Activated CD4-positive, alpha-beta T cell treated with anti-CD3 and anti-CD28 coated beads, Interleukin-2, amount 50 U/mL, for 24 hours (primary cell): ENCODE data around the gene ITSN1.

Experiments
- DNase-seq, 2 donors: peaks; one replicate each; pipeline ENCODE4 v3.0.0-alpha.2; 2020; ENCODE audit warnings: low read depth in 1 of 2, low spot score in 1 of 2

The ITSN1 gene

DNA sequence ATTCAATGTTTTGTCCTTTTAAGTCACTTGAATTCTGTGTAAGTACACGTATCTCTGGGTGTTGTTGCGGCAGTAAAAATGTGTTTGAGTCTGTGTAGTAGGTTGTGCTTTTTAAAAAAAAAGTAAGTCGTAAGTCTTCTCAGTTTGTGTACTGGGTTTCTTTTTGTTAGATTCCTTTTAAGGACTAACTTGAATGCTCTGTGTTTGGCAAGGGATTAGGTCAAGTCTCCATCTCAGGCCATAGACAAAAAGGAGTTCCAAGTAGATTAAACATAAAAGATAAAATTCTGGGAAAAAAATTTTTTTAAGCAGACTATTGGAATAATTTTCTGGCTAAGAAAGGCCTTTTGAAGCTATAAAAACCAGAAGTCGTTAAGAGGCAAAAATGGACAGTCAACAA is 160.2 kb downstream of the ITSN1 start:
- DNase-seq = no peak

DNA sequence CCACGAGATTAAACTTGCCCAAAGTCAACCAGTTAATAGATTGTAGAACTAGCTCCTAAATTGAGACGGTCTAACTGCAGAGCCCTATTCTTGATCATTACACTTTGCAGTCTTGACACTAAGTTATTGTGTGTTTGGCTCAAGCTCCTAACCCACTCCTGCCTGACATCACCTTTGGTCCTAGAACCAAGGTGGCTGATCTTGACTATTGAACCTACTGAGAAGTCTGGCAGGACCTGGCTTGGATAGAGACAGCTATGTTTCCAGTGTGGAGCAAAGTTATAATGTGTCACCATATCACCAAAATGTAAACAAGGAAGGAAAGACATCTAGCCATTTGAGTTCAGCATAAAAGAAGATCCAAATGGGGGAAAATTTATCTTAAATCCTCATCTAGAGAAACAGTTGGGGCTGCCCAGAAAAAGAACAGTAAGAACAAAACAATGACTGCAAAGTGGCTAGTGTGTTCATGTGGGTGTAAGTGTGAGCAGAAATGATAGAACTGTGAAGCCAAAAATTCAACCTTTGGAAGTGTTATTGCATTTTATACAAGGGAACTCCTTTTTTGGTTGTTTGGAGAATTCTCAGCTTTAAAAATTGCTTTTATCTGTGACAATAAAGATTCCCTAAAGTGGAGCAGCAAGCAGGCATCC is 166.5 kb downstream of the ITSN1 start:
- no peak for DNase-seq

DNA sequence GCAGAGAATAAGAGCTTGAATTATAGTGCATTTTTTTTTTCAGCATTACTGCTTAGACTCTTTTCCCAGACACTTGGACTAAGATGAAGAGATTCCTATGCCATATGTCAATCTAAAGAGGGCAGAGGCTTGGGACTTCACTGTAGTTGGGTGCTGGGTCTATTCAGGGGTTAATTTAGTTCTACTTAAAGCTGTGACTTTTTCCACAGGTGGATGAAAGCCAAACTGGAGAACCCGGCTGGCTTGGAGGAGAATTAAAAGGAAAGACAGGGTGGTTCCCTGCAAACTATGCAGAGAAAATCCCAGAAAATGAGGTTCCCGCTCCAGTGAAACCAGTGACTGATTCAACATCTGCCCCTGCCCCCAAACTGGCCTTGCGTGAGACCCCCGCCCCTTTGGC is 168.5 kb downstream of the ITSN1 start:
- DNase-seq = no peak

DNA sequence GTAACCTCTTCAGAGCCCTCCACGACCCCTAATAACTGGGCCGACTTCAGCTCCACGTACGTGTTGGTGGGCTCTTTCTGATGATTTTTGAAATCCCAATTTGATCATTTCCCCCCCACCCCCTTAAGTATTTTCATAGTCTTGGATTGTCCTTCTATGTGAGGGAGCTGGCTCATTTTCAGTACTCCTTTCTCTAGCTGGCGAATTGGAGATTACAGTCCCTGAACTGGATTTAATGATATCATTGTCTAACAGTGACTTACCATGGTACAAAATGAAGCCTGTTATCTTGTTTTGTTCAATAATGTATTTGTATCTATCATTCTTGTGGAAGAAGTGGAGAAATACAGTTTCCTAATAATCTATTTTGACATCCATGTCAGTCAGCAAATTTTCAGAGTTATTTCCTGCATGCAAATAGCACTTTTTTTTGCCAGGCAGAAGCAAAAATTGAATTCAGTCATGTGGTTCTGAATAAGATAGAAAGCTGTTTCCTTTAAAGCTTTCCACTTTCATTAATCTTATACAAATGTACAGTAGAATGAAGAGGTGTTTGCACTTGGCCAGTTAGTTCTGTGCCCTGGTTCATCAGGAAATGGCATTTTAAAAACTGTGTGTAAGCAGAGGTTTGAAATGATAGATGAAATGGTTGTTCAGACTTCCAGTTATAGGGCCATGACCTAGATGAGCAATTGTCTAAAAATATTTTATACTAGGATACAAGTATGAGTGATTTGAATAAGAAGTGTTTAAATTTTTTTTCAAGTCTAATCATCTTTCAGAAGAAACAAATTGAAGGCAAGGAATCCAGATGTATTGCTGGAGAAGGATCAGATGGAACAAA is 169.1 kb downstream of the ITSN1 start:
- DNase-seq = no peak

DNA sequence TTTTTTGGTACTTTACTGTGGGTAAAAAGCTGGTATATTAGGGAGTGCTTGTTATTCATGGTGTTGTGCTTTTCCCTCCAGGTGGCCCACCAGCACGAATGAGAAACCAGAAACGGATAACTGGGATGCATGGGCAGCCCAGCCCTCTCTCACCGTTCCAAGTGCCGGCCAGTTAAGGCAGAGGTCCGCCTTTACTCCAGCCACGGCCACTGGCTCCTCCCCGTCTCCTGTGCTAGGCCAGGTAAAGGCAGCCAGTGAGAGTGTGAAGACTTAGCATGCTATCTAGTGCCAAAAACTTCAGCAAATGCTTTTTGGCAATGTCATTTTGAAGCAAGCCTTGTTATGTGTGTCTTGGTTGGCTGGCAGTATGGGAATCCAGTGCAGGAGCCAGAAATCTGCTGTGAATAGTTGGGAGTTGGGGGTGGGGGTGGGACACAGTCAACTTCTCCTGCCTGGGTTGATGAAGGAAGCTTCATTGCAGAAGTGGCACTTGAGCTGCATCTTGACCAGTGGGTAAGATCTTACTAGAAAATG is 171.6 kb downstream of the ITSN1 start:
- no peak for DNase-seq

DNA sequence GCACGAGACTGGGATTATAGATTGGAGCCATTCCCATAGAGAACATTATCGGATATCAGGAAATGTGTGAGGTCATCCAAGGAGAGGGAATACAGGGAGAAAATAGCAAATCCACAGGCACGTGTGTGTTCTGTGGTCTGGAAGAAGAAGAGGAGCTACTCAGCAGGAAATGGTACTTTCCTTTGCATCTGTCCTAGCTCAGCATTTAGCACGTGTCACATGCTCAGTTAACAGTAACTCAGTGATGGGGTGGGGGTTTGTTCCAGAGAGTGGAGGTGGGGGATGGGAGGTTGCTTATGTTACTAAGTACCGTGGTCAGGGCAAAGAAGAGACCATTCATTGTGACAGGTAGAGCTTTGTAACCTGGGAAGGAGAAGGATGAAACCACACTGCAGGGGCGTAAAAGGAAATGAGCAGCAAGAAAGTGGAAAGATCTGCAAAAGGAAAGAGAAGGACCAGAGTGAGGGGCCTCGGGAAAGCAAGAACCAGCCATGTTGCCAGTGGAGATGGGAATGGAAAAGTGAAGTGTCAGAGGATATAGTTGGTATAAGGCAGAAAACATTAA is 172.9 kb downstream of the ITSN1 start:
- DNase-seq = no peak

DNA sequence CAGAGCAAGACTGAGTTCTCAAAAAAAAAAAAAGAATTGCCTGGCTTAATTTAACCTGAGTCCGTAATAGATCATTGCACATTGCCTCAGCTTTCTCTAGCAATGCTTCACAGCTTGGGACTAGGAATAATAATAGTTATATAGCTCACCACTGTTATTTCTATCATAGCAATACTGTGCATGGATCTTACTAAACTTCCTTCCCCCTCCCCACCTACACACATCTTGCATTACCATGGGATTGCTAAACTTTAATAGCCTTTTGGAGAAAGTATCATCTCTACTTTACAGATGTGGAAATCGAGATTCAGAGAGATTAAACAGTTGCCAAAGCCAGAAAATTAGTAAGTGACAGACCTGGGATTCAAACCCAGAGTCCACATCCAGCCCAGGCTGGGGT is 173.9 kb downstream of the ITSN1 start:
- no peak for DNase-seq

DNA sequence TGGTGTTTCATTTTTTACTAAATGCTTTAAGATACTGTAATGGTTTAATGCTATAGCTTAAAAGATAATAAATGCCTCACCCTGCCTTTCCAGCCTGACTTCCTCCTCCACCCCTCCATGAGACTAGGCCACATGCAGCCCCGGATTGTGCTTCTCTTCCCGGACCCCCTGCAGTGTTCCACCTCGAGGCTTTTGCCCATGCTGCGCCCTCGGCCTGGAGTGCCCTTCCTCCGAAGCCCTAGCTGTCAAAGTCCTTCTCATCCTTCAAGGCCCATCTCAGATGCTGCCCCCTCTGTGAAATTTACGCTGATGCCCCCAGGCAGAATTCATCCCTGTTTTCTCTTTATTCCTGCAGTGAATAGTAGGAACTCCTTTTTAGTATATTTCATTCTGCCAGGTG is 174.8 kb downstream of the ITSN1 start:
- no peak for DNase-seq

DNA sequence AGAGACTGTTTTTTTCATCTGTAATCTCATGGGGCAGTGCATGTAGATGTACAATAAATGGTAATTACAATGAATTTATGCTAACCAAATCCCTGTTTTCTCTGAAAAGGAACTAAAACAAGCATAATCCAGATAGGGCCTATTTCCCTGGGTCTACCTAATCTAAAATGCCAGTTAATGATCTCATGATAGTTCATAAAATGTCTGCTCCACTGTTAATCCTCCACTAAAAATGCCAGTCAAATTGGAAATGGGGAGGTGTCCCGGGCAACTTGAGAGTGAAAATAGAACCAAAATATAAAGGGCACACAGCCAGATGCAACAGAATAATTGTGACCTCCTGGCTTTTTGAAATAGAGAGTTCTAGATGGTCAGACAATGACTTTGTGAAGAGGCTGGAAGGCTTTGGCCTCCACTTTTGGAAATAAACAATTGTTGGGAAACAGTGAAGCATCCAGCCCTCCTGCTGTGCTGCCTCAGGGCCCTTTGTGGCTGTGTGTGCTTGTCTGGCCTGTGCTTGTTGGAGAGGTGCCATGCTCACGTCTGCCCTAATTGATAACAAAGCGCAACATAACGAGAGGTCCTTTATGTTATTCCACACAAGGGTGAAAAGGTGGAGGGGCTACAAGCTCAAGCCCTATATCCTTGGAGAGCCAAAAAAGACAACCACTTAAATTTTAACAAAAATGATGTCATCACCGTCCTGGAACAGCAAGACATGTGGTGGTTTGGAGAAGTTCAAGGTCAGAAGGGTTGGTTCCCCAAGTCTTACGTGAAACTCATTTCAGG is 175.6 kb downstream of the ITSN1 start:
- no peak for DNase-seq

DNA sequence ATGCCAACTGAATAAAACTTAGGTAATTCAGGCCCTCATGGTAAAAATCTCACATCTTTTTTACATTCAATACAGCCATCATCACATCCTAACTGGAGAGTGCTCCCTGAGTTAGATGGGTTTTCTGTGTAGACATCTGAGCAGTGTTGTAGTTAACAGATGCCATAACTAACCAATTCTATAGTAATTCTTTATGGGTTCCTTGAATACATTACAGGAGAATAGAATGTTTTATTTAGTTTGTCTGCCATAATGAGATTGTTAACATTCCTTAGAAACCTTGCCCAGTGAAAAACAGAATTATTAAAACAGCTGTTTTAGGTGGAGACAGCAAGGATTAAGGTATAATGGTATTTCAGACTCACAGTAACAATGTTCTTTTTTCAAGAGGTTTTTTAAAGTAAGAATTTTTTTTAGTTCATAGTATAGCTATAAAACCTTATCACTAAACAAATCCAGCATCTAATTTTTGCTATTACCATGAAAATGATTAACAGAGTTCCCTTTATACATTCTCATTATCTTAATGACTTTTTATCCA is 178.0 kb downstream of the ITSN1 start:
- DNase-seq = no peak

DNA sequence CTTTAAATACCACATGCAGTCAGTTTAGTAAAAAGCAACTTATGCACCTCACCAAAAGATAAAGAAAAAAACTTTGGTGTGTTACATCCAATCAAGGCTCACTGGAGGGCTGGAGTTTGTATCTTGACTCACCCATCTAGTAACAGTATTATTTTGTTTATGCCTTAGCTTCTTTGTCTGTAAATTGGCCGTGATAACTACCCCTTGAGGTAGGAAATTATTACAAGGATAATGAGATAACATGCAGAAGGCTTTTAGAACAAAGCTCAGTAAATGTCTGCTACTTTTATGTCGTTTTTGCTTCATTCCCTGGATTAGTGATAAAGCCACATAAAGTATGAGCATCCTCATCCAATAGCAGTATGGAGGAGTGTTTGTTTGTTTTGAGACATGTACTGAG is 178.5 kb downstream of the ITSN1 start:
- DNase-seq = no peak

DNA sequence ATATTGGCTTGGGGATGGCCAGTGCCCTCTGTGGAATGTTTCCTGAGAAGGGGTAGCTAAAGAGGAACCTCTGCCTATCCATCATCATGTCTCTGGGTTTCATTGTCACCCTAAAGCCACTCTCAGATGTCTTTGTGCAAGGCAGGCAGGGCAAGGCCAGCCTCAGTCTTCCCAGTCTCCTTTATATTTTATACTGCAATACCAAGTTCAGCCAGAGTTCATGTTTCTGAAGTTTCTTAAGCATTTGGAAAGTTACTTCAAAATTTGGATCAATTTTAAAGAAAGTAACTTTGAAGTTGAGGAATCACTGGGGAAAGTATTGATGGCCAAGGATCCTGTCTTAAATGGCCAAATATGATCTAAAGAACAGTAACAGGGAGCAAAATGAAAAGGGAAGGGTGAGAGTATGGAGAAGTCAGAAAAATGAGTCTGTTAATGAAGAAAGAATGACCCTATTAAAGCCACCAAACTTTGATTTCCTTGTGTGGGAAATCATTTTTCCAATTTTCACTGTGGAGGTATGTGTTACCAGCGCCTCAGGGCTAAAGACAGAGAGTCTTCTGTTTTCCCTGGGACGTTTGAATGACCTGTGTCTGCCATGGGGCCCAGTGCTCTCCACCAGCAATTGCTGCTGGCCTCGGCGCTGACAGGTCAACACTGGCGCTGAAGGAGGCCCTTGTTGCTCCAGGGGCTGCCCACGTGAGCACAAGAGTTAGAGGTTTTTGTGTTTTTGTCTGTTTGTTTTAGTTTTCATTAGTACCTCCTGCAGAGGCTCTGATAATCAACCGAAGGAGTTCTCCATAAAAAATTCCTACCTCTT is 179.4 kb downstream of the ITSN1 start:
- DNase-seq = no peak

DNA sequence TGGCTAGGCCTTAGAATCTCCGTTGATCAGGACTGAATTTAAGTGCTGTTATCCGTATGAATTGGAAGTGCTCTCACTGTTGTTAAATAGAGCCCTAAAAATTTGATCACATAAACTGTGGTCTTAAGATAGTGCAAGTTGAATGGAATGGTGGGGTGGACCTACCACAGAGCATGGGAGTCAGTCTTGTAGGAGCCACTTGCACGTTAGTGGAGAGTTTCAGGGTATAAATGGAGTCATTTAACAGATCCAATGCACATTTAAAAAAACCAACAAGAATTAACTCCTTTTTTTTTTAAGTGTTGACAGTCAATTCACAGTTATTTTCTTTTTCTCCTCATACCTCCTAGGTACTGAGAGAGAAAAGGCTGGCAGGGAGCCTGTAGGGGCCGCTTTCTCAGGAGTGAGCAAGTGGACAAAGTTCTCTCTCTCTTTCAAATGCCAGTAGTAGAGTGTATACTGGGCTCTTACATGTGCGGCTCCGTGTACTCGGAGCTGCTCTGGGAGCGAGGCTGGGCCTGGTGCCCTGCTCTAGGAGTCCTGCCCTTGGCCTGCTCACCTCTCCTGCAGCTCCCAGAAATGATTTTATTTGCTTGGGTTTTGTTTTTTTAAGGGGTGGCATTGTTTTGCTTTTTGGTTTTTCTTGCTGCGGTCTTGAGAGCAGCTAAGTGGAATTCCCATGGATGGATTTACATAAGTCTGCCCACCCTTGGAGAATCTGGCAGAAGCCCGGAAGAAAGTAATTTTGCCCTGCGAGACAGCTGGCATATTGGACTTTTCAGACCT is 182.0 kb downstream of the ITSN1 start:
- DNase-seq = no peak

DNA sequence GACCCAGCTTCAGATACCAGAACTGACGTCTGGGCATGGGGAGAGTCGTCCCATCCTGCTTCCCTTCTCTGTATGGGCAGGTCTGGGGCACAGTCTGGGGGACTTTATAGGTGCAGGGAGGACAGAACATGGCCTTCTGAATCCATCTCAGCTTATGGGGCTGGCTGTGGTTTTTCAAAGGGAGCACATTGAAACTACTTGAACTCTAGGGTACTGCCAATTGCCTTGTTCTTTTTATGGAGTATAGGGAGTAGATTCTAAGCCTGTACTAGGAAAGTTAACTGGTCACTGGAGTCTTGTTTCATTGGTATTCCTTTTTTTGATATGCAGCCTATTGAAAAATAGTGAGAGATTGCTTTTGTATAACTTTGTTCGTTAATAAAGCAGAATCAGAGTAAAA is 183.1 kb downstream of the ITSN1 start:
- DNase-seq = no peak

DNA sequence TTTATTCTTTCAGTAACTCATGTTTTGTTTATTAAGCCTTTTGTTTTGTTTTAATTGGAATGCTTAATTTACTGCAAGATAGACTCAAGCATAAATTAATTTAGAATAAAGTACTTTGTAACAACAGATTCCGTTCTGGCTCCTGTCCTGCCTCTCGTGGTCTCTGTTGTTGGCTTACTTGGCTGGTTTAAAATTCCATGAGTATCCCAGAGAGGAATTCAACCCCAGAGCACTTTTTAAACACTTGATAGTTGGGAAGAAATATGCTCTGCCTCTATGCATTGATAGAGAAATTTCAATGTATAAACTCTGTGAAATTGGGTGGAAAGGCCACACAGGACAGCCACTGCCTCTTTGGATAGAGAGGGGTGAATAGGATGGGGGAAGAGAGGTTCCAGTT is 183.6 kb downstream of the ITSN1 start:
- no peak for DNase-seq

DNA sequence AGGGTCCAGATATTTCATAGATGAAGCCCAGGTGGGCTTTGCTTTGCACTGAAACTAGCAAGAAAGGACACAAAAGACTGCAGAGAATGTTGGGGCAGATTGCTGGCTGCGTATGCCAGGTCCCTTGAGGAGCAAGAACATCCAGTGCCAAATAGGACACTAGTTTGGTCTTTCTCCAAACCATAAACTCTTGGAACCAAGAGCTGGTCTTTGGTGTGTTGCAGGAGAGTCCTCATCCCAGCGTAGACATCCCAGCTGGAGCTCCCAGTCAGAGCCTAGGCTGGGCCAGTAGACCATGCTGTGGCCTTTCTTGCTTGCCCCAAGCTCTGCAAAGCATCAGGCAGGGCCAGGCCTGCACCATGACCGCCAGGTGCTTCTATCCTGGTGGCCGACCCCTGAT is 185.8 kb downstream of the ITSN1 start:
- no peak for DNase-seq

DNA sequence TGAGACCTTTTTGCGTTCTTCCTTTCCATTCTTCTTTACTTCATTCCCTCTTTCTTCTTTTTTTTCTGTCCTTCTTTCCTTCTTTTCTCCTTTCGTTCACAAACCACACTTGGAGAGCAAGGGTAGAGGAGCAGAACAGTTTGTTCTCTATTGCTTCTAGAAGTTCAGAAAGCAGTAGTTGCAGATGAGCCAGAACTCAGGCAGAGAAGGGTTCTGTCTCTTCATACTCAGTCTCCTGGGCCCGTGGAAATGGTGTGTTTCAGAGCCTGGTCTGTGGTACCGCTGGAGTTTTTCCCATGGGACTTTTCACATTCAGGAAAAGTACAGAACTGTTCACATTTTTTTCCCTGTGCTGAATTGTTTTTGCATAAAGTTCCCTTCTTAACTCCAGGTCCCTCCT is 186.3 kb downstream of the ITSN1 start:
- DNase-seq = no peak

DNA sequence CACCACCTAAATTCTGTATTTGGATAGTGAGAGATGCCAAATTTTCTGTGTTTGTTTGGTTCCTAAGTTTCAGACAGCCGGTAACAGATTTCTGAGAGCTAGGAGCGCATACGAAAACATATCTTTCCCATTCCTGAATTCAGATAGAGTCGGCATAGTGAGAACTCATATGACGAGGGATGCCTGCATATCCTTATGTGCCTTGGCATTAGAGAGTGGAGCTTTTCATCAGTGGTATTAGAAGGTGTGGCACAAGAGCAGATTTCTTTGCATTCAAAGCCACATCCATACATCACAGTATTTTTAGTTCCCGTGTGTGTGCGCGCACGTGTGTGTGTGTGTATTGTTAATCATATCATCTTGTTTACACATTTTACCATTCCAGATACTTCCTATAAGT is 187.5 kb downstream of the ITSN1 start:
- no peak for DNase-seq

DNA sequence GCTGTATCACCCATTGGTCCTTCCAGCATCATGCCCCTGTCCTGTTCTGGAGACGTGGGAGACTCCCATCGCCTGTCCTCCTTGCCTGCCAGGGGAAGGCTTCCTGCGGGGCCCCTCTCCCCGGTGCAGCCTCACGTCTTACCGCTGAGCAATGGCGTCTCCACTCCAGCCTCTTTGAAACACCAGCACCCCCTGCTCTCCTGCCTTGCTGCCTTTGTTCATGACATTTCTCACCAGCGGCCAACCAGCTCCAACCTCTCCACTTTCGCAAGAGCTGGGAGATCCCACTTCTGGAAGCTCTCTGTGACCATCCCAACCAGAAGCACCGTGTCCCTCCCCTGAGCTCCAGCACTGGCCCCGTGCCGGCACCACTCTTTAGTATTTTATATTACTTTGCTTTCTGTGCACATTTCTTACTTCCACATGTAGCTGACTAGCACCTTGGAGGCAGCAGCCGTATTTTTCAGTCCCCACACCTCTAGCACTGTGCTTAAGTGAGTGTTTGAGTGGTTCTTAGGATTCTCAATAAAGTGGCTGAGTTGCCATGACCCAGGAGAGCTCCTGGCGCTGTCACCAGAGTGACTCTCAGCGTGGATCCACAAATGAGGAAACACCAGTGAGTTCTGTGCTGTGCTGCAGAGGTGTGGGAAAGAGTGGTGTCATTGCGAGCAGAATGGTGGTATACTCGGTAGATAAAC is 189.8 kb downstream of the ITSN1 start:
- DNase-seq = no peak
